Gastroesophageal sphincter (tissue), 3 donors: ENCODE results near the gene ATP1B3.

Experiments used
- EP300 ChIP-seq: sonication (generic); formaldehyde crosslinking; IDR thresholded peaks from one replicate; pipeline ENCODE4 v1.6.1; 2017; ENCODE audit warnings: antibody characterized with exemption, mild to moderate bottlenecking
- POLR2A ChIP-seq, 2 donors: fragments of 450-650 bp; IDR thresholded peaks; one replicate each; pipeline ENCODE4 v1.6.1; 2017; ENCODE audit warnings: antibody characterized with exemption in 2 of 2, mild to moderate bottlenecking in 2 of 2, moderate library complexity in 1 of 2
- TF ChIP-seq, protein P1 (sequence below), 4 experiments: fragments of 200-600 bp in 2 of 4; fragments of 450-650 bp in 2 of 4; sonication (generic) in 1 of 4; IDR thresholded peaks; one replicate each; pipeline ENCODE4 v1.5.1; 2017 to 2019; ENCODE audit warnings: antibody characterized with exemption in 4 of 4, mild to moderate bottlenecking in 2 of 4, moderate library complexity in 2 of 4

- TF ChIP-seq POLR2A (IDR thresholded peaks at IDR 0.05) (no peak), EP300 (no peak)
- TF ChIP-seq, protein P1, sequence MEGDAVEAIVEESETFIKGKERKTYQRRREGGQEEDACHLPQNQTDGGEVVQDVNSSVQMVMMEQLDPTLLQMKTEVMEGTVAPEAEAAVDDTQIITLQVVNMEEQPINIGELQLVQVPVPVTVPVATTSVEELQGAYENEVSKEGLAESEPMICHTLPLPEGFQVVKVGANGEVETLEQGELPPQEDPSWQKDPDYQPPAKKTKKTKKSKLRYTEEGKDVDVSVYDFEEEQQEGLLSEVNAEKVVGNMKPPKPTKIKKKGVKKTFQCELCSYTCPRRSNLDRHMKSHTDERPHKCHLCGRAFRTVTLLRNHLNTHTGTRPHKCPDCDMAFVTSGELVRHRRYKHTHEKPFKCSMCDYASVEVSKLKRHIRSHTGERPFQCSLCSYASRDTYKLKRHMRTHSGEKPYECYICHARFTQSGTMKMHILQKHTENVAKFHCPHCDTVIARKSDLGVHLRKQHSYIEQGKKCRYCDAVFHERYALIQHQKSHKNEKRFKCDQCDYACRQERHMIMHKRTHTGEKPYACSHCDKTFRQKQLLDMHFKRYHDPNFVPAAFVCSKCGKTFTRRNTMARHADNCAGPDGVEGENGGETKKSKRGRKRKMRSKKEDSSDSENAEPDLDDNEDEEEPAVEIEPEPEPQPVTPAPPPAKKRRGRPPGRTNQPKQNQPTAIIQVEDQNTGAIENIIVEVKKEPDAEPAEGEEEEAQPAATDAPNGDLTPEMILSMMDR (IDR thresholded peaks at IDR 0.05) = no peak
These were observed 15.5 kb upstream of the ATP1B3 start for GRCh38 chr3:141860766-141861513.
